H1 (cell line): Measurements from ENCODE around the gene HDAC2. TPM values are rescaled to one million over a fixed set of nuclear protein-coding genes. Genes with fewer than 3 reads are reported as not detected.

Experiments used
- CTCF ChIA-PET: fragments of 300-600 bp; sonication (Branson Sonifier 250); formaldehyde crosslinking; loops from one replicate; lab custom pipeline; 2021; ENCODE audit not compliant: partially characterized antibody; lab: Charles Lee
- POLR2A ChIA-PET: fragments of 300-600 bp; sonication (Branson Sonifier 250); formaldehyde crosslinking; loops from one replicate; lab custom pipeline; 2021; ENCODE audit warnings: inconsistent platforms; ENCODE audit not compliant: partially characterized antibody; lab: Charles Lee
- DNase-seq, 2 experiments: peaks; one replicate each; pipeline versions ENCODE4 v3.0.0 to v3.0.0-alpha.2; 2010 to 2022; ENCODE audit warnings: low spot score in 2 of 2, low read depth in 1 of 2, mixed read lengths in 1 of 2
- FAIRE-seq: peaks from 2 replicates; lab custom pipeline; 2011; peaks lifted over from hg19 to GRCh38; lab: Jason Lieb, UNC
- H2AFZ ChIP-seq: 2 replicates; pipeline ENCODE4 v1.8.1; 2012; ENCODE audit warnings: low read length, inconsistent platforms
- H2AK5ac ChIP-seq: 2 replicates; pipeline ENCODE4 v1.6.1; 2013; ENCODE audit warnings: low read depth, low read length
- H2BK120ac ChIP-seq: replicated peaks from 2 replicates; pipeline ENCODE3; 2013; ENCODE audit warnings: low read depth, low read length, inconsistent platforms
- H2BK12ac ChIP-seq: 2 replicates; pipeline ENCODE4 v1.6.1; 2013; ENCODE audit warnings: low read depth, low read length
- H2BK15ac ChIP-seq: 2 replicates; pipeline ENCODE4 v1.6.1; 2013; ENCODE audit warnings: low read length
- H2BK20ac ChIP-seq: 2 replicates; pipeline ENCODE4 v1.6.1; 2013; ENCODE audit warnings: low read length
- H2BK5ac ChIP-seq: 2 replicates; pipeline ENCODE4 v1.6.1; 2013; ENCODE audit warnings: low read depth, low read length
- H3K14ac ChIP-seq: 2 replicates; pipeline ENCODE4 v1.6.1; 2013; ENCODE audit warnings: inconsistent platforms; ENCODE audit not compliant: insufficient read length
- H3K18ac ChIP-seq: 2 replicates; pipeline ENCODE4 v1.6.1; 2013; ENCODE audit warnings: low read length; ENCODE audit errors: extremely low read depth
- H3K23ac ChIP-seq: 2 replicates; pipeline ENCODE4 v1.6.1; 2013; ENCODE audit warnings: inconsistent platforms; ENCODE audit not compliant: insufficient read length
- H3K23me2 ChIP-seq: 2 replicates; pipeline ENCODE4 v1.6.1; 2013; ENCODE audit warnings: low read depth, low read length
- H3K27ac ChIP-seq: 2 replicates; pipeline ENCODE4 v1.6.1; 2011; ENCODE audit warnings: low read depth, low read length, inconsistent platforms
- H3K27me3 ChIP-seq, 4 experiments: replicated peaks in 1 of 4; 1 replicate in 1 of 4; 2 replicates in 3 of 4; pipeline versions ENCODE4 v1.6.1 to v1.8.1; 2011 to 2013; ENCODE audit warnings: low read length in 3 of 4, mild to moderate bottlenecking in 3 of 4, inconsistent platforms in 2 of 4, mixed read lengths in 2 of 4, moderate library complexity in 1 of 4; ENCODE audit not compliant: control insufficient read depth in 3 of 4, insufficient read depth in 3 of 4; ENCODE audit errors: extremely low read depth in 1 of 4
- H3K36me3 ChIP-seq, 4 experiments: 2 replicates each; pipeline versions ENCODE4 v1.6.1 to v1.8.1; 2011 to 2013; ENCODE audit warnings: mild to moderate bottlenecking in 4 of 4, low read length in 3 of 4, moderate library complexity in 2 of 4, control low read depth in 1 of 4, inconsistent platforms in 1 of 4; ENCODE audit not compliant: insufficient read depth in 4 of 4, control insufficient read depth in 2 of 4
- H3K4ac ChIP-seq: replicated peaks from 2 replicates; pipeline ENCODE3; 2013; ENCODE audit warnings: low read length, low read depth, mixed read lengths, inconsistent platforms; ENCODE audit not compliant: insufficient read length
- H3K4me1 ChIP-seq, 4 experiments: replicated peaks in 1 of 4; 1 replicate in 1 of 4; 2 replicates in 3 of 4; pipeline versions ENCODE4 v1.6.1 to v1.8.1; 2011 to 2013; ENCODE audit warnings: low read length in 3 of 4, inconsistent platforms in 2 of 4, mixed read lengths in 1 of 4; ENCODE audit not compliant: insufficient read depth in 4 of 4, control insufficient read depth in 3 of 4
- H3K4me2 ChIP-seq, 2 experiments: 2 replicates each; pipeline versions ENCODE4 v1.6.1 to v1.8.1; 2011 to 2013; ENCODE audit warnings: low read depth in 2 of 2, low read length in 2 of 2, control low read depth in 1 of 2, inconsistent platforms in 1 of 2, mild to moderate bottlenecking in 1 of 2; ENCODE audit not compliant: insufficient read depth in 1 of 2
- H3K4me3 ChIP-seq, 4 experiments: fragments of 200-600, 300-600 bp in 1 of 4; sonication (generic), shearing (Covaris generic), sonication (Bioruptor Twin) in 1 of 4; 2 replicates each; pipeline versions ENCODE4 v1.5.1 to v1.8.1; 2011 to 2016; ENCODE audit warnings: low read length in 4 of 4, low read depth in 3 of 4, control low read depth in 2 of 4, inconsistent platforms in 2 of 4, mild to moderate bottlenecking in 2 of 4, mixed read lengths in 1 of 4, moderate library complexity in 1 of 4; ENCODE audit not compliant: insufficient read depth in 2 of 4; ENCODE audit errors: extremely low read depth in 1 of 4
- H3K56ac ChIP-seq: replicated peaks from 2 replicates; pipeline ENCODE3; 2013; ENCODE audit warnings: low read depth, mild to moderate bottlenecking, mixed read lengths, low read length, inconsistent platforms; ENCODE audit not compliant: insufficient read length
- H3K79me1 ChIP-seq: 2 replicates; pipeline ENCODE4 v1.6.1; 2013; ENCODE audit warnings: low read depth, low read length, control low read depth
- H3K79me2 ChIP-seq, 2 experiments: 2 replicates each; pipeline versions ENCODE4 v1.6.1 to v1.8.1; 2012 to 2013; ENCODE audit warnings: low read length in 2 of 2, mild to moderate bottlenecking in 2 of 2, inconsistent platforms in 1 of 2; ENCODE audit not compliant: insufficient read depth in 2 of 2, control insufficient read depth in 1 of 2
- H3K9ac ChIP-seq, 4 experiments: replicated peaks in 1 of 4; 1 replicate in 1 of 4; 2 replicates in 3 of 4; pipeline versions ENCODE4 v1.6.1 to v1.8.1; 2011 to 2013; ENCODE audit warnings: low read depth in 3 of 4, low read length in 3 of 4, control low read depth in 2 of 4, mild to moderate bottlenecking in 2 of 4, moderate library complexity in 2 of 4, inconsistent platforms in 1 of 4; ENCODE audit errors: extremely low read depth in 1 of 4
- H3K9me3 ChIP-seq, 2 experiments: 2 replicates each; pipeline versions ENCODE4 v1.6.1 to v1.8.1; 2012 to 2013; ENCODE audit warnings: mild to moderate bottlenecking in 2 of 2, moderate library complexity in 2 of 2, control low read depth in 1 of 2, inconsistent platforms in 1 of 2, low read depth in 1 of 2, low read length in 1 of 2, mixed read lengths in 1 of 2; ENCODE audit not compliant: insufficient read depth in 2 of 2
- H4K20me1 ChIP-seq, 2 experiments: replicated peaks in 1 of 2; 2 replicates each; pipeline versions ENCODE3 to v1.8.1; 2011 to 2013; ENCODE audit warnings: inconsistent platforms in 2 of 2, low read length in 2 of 2, mild to moderate bottlenecking in 1 of 2; ENCODE audit not compliant: insufficient read depth in 2 of 2, control insufficient read depth in 1 of 2
- H4K5ac ChIP-seq: 2 replicates; pipeline ENCODE4 v1.6.1; 2013; ENCODE audit warnings: low read length, low read depth, mixed read lengths, inconsistent platforms; ENCODE audit not compliant: insufficient read length
- H4K8ac ChIP-seq: 2 replicates; pipeline ENCODE4 v1.8.0; 2013; ENCODE audit warnings: mild to moderate bottlenecking, moderate library complexity, low read length, inconsistent platforms; ENCODE audit not compliant: insufficient read depth; ENCODE audit errors: extremely low read depth
- H4K91ac ChIP-seq: replicated peaks from 2 replicates; pipeline ENCODE3; 2013; ENCODE audit warnings: low read length, mixed read lengths, inconsistent platforms; ENCODE audit not compliant: insufficient read length
- BCL11A ChIP-seq, 2 experiments: IDR thresholded peaks; one replicate each; pipeline ENCODE4 v1.6.1; 2011; ENCODE audit warnings: low read depth in 2 of 2, low read length in 2 of 2, mild to moderate bottlenecking in 2 of 2
- CTBP2 ChIP-seq: IDR thresholded peaks from 2 replicates; pipeline ENCODE4 v1.7.0; 2011; ENCODE audit warnings: borderline replicate concordance, mild to moderate bottlenecking, moderate library complexity, mixed read lengths, low read length; ENCODE audit not compliant: insufficient read depth, insufficient read length
- HDAC2 ChIP-seq, 2 experiments: fragments of 300-600 bp in 1 of 2; sonication (generic) in 1 of 2; IDR thresholded peaks; 2 replicates each; pipeline ENCODE4 v1.6.1; 2011 to 2012; ENCODE audit warnings: low read depth in 2 of 2, low read length in 2 of 2, mild to moderate bottlenecking in 2 of 2, moderate library complexity in 2 of 2, borderline replicate concordance in 1 of 2, inconsistent platforms in 1 of 2
- KDM4A ChIP-seq: IDR thresholded peaks from one replicate; pipeline ENCODE4 v1.7.1; 2012; ENCODE audit warnings: low read depth, mild to moderate bottlenecking, moderate library complexity, low read length, inconsistent platforms; ENCODE audit not compliant: severe bottlenecking
- PHF8 ChIP-seq: fragments of 200-600 bp; sonication (generic); conservative IDR thresholded peaks from 2 replicates; pipeline ENCODE4 v1.7.1; 2012; ENCODE audit warnings: low read depth, mild to moderate bottlenecking, inconsistent platforms, low read length, moderate library complexity
- POU5F1 ChIP-seq: IDR thresholded peaks from 2 replicates; pipeline ENCODE4 v1.6.1; 2011; ENCODE audit warnings: low read depth, mild to moderate bottlenecking, low read length, moderate library complexity
- TAF1 ChIP-seq: IDR thresholded peaks from 2 replicates; pipeline ENCODE4 v1.6.1; 2011; ENCODE audit warnings: mild to moderate bottlenecking, low read depth, low read length
- WGBS, 2 experiments: shearing (Covaris generic) in 1 of 2; methylation state at CpG; one replicate each; pipeline versions ENCODE4 v1.1.6 to v1.1.7; 2013 to 2015; ENCODE audit warnings: low lambda C conversion rate in 2 of 2, mixed read lengths in 2 of 2, inconsistent platforms in 1 of 2, low coverage in 1 of 2, missing lambda C conversion rate in 1 of 2; ENCODE audit not compliant: insufficient replicate concordance in 2 of 2, insufficient coverage in 1 of 2, insufficient read length in 1 of 2; ENCODE audit errors: extremely low coverage in 1 of 2, missing lambda C conversion rate in 1 of 2; 5-methylcytosine and 5-hydroxymethylcytosine counted together
- polyA plus RNA-seq, 7 experiments: library from polyadenylated mRNA; depleted of rRNA in 3 of 7; stranded (reverse) in 5 of 7; unstranded in 2 of 7; fragments of >200 nt in 5 of 7; fragments of 200-250 nt in 2 of 7; gene quantifications; 1 replicate in 5 of 7; 2 replicates in 1 of 7; 4 replicates in 1 of 7; pipeline versions ENCODE4 v1.2.1 to v1.2.3, GENCODE V29; 2011 to 2013; ENCODE audit warnings: missing spikeins in 2 of 7, mixed read lengths in 2 of 7
- total RNA-seq: library from RNA; stranded (reverse); fragmentation: NEBNext Ultra II Directional; extraction: Animal tissue kit (Norgen Biotek cat#: 25700); gene quantifications from 2 replicates; pipeline ENCODE4 v1.2.1, GENCODE V29; 2021

Gene HDAC2
- total and polyA plus RNA-seq, 2 of the 8 experiments (the other 6 are each of a cell fraction or from before 2014, with no cell fraction given) = 323 to 374 TPM

- H3K56ac ChIP-seq = no peak overlapping the region
- CTCF ChIA-PET = no interaction called here
- H4K8ac ChIP-seq = no peak overlapping the region
- no peak overlapping the region for H3K4me2 ChIP-seq
- H3K27ac ChIP-seq = no peak overlapping the region
- FAIRE-seq (no peak), DNase-seq (no peak)
- H2AK5ac ChIP-seq = no peak overlapping the region
- H2BK20ac ChIP-seq = no peak overlapping the region
- H3K4me1 ChIP-seq = no peaks in the 10 kb centered on the region
- H2BK15ac ChIP-seq = no peak overlapping the region
- no peak overlapping the region for H4K91ac ChIP-seq
- H3K23ac ChIP-seq = no peak overlapping the region
- 91% methylated on average over 2 of the region's 2 CpGs; no CpG with 5 or more reads in 1 of the 2 experiments for WGBS, 2 experiments
- H2AFZ ChIP-seq = no peak overlapping the region
- no peak overlapping the region for H3K4me3 ChIP-seq
- H4K5ac ChIP-seq = no peak overlapping the region
- no peaks in the 10 kb centered on the region for H3K36me3 ChIP-seq
- no peaks in the 10 kb centered on the region for H3K79me2 ChIP-seq
- H3K4ac ChIP-seq = no peak overlapping the region
- H3K18ac ChIP-seq = no peak overlapping the region
- no peak overlapping the region for H3K14ac ChIP-seq
- no peak overlapping the region for H2BK5ac ChIP-seq
- H2BK120ac ChIP-seq = no peak overlapping the region
- H2BK12ac ChIP-seq = no peak overlapping the region
- POLR2A ChIA-PET = no interaction called here
- no peaks in the 10 kb centered on the region for H3K23me2 ChIP-seq
- H3K79me1 ChIP-seq = no peaks in the 10 kb centered on the region
- H3K9me3 ChIP-seq = peaks cover 0 to 6% of the 10 kb centered on the region in 2 experiments; a peak in 1 of 4 replicates
- H4K20me1 ChIP-seq = no peaks in the 10 kb centered on the region
- no peak overlapping the region for H3K9ac ChIP-seq
- H3K27me3 ChIP-seq = no peaks in the 10 kb centered on the region
- TF ChIP-seq TAF1 = no peak
- no peak for TF ChIP-seq POU5F1
- TF ChIP-seq PHF8 = no peak
- TF ChIP-seq HDAC2 (IDR thresholded peaks at IDR 0.05; ENCODE audit: borderline replicate concordance in 1 of 2, low read depth in 2 of 2, low read length in 2 of 2) = no peak
- no peak for TF ChIP-seq CTBP2
- no peak for TF ChIP-seq KDM4A
- no peak for TF ChIP-seq BCL11A (IDR thresholded peaks at IDR 0.05; ENCODE audit: low read depth in 2 of 2, low read length in 2 of 2)
These were observed 69.5 kb downstream of the HDAC2 start for GRCh38 chr6:113901482-113901881.
